Fibroblast of the aortic adventitia (primary cell): Measurements from ENCODE around the gene ZNF672. TPM values are rescaled to one million over a fixed set of nuclear protein-coding genes. Genes with fewer than 3 reads are reported as not detected.
"Not testable (repeated sequence)": the region's sequence is repeated elsewhere in the genome, so short reads cannot be mapped to it uniquely, and the experiment has no call there.

Experiments used
- DNase-seq: peaks from one replicate; pipeline ENCODE4 v3.0.0-alpha.2; 2010; ENCODE audit warnings: low read depth
- H3K4me3 ChIP-seq: 2 replicates; pipeline ENCODE4 v1.5.1; 2011; ENCODE audit warnings: low read depth, mild to moderate bottlenecking, control low read depth, low read length, moderate library complexity
- CTCF ChIP-seq: IDR thresholded peaks from 2 replicates; pipeline ENCODE4 v1.5.1; 2011; ENCODE audit warnings: mild to moderate bottlenecking, low read length, control low read depth, inconsistent platforms; ENCODE audit not compliant: insufficient read depth
- total RNA-seq: library from RNA; depleted of rRNA; stranded (reverse); fragments of >200 nt; gene quantifications from 2 replicates; pipeline ENCODE4 v1.2.3, GENCODE V29; 2012; ENCODE audit warnings: low replicate concordance

Gene ZNF672
- 12.9 and 14.0 TPM in 2 replicates for total RNA-seq

GRCh38 chr1:248837781-248838356 lies at the start of gene ZNF672:
TSS of gene ZNF672 (plus strand) at chr1:248838224. CDS start at chr1:248847275, 9,051 bp downstream.
- H3K4me3 ChIP-seq = peak within 1 kb of the TSS; percentile 87
- DNase-seq = peak; percentile 95
- no peak for TF ChIP-seq CTCF

- TF ChIP-seq CTCF = no peak
- DNase-seq = no peak
- no peak overlapping the region for H3K4me3 ChIP-seq
These were observed 49.7 kb upstream of the ZNF672 start for GRCh38 chr1:248788327-248788726.

- H3K4me3 ChIP-seq, DNase-seq: not testable (repeated sequence)
These were observed 48.7 kb upstream of the ZNF672 start for GRCh38 chr1:248789337-248789736.

DNA sequence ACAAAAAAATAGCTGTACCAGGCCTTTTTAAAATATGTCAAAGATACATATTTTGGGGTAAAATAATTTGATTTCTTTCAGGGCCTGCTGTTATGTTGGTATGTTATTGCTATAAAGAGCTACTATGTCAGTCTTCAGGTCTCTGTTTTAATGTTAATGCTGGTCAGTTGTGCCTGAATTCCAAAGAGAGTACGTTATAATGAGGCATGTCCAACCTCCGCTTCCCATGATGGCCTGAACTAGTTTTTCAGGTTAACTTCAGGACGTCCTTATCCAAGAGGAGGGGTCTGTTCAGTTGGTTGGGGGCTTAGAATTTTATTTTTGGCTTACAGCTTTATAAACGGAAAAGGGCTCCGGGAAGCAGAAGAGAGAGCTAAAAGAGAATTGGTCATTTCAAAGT lies 47.6 kb upstream of the ZNF672 start:
- no peak for TF ChIP-seq CTCF
- H3K4me3 ChIP-seq = no peak overlapping the region
- no peak for DNase-seq

- TF ChIP-seq CTCF = no peak
- no peak for DNase-seq
- H3K4me3 ChIP-seq = no peak overlapping the region
These were observed 47.0 kb upstream of the ZNF672 start for GRCh38 chr1:248791010-248791409.

- TF ChIP-seq CTCF = no peak
- no peak overlapping the region for H3K4me3 ChIP-seq
These were observed 45.7 kb upstream of the ZNF672 start for GRCh38 chr1:248792342-248792741.

GRCh38 chr1:248793592-248793991 lies 44.4 kb upstream of the ZNF672 start:
- no peak for TF ChIP-seq CTCF
- no peak for DNase-seq
- H3K4me3 ChIP-seq = no peak overlapping the region

More at GRCh38 chr1:248792342-248792741, 45.7 kb upstream of the ZNF672 start:
- no peak for DNase-seq

GRCh38 chr1:248794663-248795062 lies 43.4 kb upstream of the ZNF672 start:
- not testable (repeated sequence) for DNase-seq, H3K4me3 ChIP-seq
